Panc1 (cell line): Measurements from ENCODE around the gene CEP41. TPM values are rescaled to one million over a fixed set of nuclear protein-coding genes. Genes with fewer than 3 reads are reported as not detected.

ENCODE experiments used
- ATAC-seq: fragments of 200-7000 bp; cut with Tn5 transposase; 2 replicates; pipeline ENCODE4 v1.9.1; 2020; ENCODE audit warnings: mild to moderate bottlenecking, moderate library complexity
- BruUV-seq: library from RNA; stranded (reverse); fragments of 400-500 nt; replicated peaks from 2 replicates; lab custom pipeline; 2021; lab: Mats Ljungman, UMichigan
- CTCF ChIA-PET: fragments of 300-600 bp; sonication (Branson Sonifier 250); formaldehyde crosslinking; loops from one replicate; lab custom pipeline; 2022; ENCODE audit warnings: antibody characterized with exemption; lab: Charles Lee
- POLR2A ChIA-PET: fragments of 300-600 bp; sonication (Branson Sonifier 250); formaldehyde crosslinking; loops from one replicate; lab custom pipeline; 2022; ENCODE audit warnings: antibody characterized with exemption; lab: Charles Lee
- DNase-seq: peaks from one replicate; pipeline ENCODE4 v3.0.0-alpha.2; 2010; ENCODE audit warnings: low read depth, low spot score
- H3K27ac ChIP-seq: 2 replicates; pipeline ENCODE4 v1.5.1; 2011; ENCODE audit warnings: mild to moderate bottlenecking, low read length, inconsistent platforms
- H3K27me3 ChIP-seq: fragments of 200-500 bp; sonication (Bioruptor generic); 2 replicates; pipeline ENCODE4 v1.6.0; 2014; ENCODE audit warnings: low read length, inconsistent platforms; ENCODE audit not compliant: control insufficient read depth, insufficient read depth
- H3K36me3 ChIP-seq: fragments of 200-500 bp; sonication (Bioruptor generic); 2 replicates; pipeline ENCODE4 v1.5.1; 2014; ENCODE audit warnings: inconsistent platforms, mild to moderate bottlenecking, low read length, moderate library complexity; ENCODE audit not compliant: control insufficient read depth, insufficient read depth
- H3K4me1 ChIP-seq: 2 replicates; pipeline ENCODE4 v1.5.1; 2011; ENCODE audit warnings: inconsistent platforms, mild to moderate bottlenecking, low read length, moderate library complexity; ENCODE audit not compliant: control insufficient read depth, insufficient read depth
- H3K4me3 ChIP-seq, 2 experiments: 2 replicates each; pipeline ENCODE4 v1.5.1; 2011 to 2012; ENCODE audit warnings: low read depth in 2 of 2, low read length in 2 of 2, mild to moderate bottlenecking in 2 of 2, inconsistent platforms in 1 of 2, moderate library complexity in 1 of 2
- H3K9me3 ChIP-seq: fragments of 200-500 bp; sonication (Bioruptor generic); 2 replicates; pipeline ENCODE4 v1.5.1; 2014; ENCODE audit warnings: low read depth, mild to moderate bottlenecking, inconsistent platforms, low read length, moderate library complexity; ENCODE audit not compliant: control insufficient read depth, insufficient read depth
- CTCF ChIP-seq: fragments of 450-650 bp; IDR thresholded peaks from 2 replicates; pipeline ENCODE4 v1.5.1; 2017; ENCODE audit warnings: mild to moderate bottlenecking
- POLR2AphosphoS5 ChIP-seq: IDR thresholded peaks from 2 replicates; pipeline ENCODE4 v1.6.1; 2012; ENCODE audit warnings: mild to moderate bottlenecking, low read depth, low read length, moderate library complexity
- REST ChIP-seq, 2 experiments: IDR thresholded peaks; 2 replicates each; pipeline ENCODE4 v1.6.1; 2011 to 2012; ENCODE audit warnings: low read depth in 2 of 2, control low read depth in 1 of 2, low read length in 1 of 2, mild to moderate bottlenecking in 1 of 2, moderate library complexity in 1 of 2; ENCODE audit not compliant: insufficient read depth in 1 of 2
- SIN3A ChIP-seq: IDR thresholded peaks from 2 replicates; pipeline ENCODE4 v1.6.1; 2012; ENCODE audit warnings: low read depth, mild to moderate bottlenecking, low read length, moderate library complexity, borderline replicate concordance; ENCODE audit not compliant: insufficient read depth
- TCF7L2 ChIP-seq: IDR thresholded peaks from 2 replicates; pipeline ENCODE4 v1.6.1; 2011; ENCODE audit warnings: mild to moderate bottlenecking, low read depth, low read length, inconsistent platforms
- in situ Hi-C: cut with HindIII; loops from 2 replicates; pipeline ENCODE4 v1.10.0; 2016; ENCODE audit warnings: low sequenced_read_pairs, low pct_unique_long_range_greater_than_20kb
- intact Hi-C: fragments of 100-400 bp; cut with micrococcal nuclease; formaldehyde crosslinking; loops from one replicate; pipeline ENCODE4 v1.10.0; 2022; ENCODE audit not compliant: unreplicated experiment
- total RNA-seq: library from RNA; stranded (reverse); gene quantifications from one replicate; pipeline ENCODE4 v1.2.1, GENCODE V29; 2021; ENCODE audit not compliant: unreplicated experiment

Gene CEP41
- total RNA-seq, 1 experiment from 2014 or later, result 13.2 TPM

DNA sequence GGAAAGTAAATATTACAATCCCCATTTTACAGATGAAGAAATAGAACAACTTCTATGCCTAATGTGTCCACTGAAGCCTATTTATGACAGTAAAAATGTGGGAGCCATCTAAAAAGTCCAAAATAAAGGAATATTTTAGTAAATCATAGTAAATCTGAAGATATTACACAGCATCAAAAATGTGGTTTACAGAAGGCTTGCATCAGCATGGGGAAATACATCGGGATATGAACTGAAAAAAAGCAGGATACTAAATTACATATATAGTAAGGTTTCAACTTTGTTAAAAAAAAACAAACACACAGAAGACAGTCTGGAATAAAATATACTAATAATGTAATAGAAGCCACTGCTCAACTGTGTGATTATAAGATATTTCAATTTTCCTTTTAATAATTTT is 39.7 kb downstream of the CEP41 start:
- H3K27ac ChIP-seq, result no peak overlapping the region
- H3K4me1 ChIP-seq, result no peaks in the 10 kb centered on the region
- ChIA-PET POLR2A (no interaction called here), CTCF (no interaction called here)
- H3K4me3 ChIP-seq, result no peak overlapping the region
- in situ Hi-C loops (no loop called here), intact Hi-C loops (no loop called here)
- H3K36me3 ChIP-seq, result no peaks in the 10 kb centered on the region
- BruUV-seq, result no TSS peak
- ATAC-seq (no peak), DNase-seq (no peak)
- H3K27me3 ChIP-seq, result no peaks in the 10 kb centered on the region
- H3K9me3 ChIP-seq, result no peaks in the 10 kb centered on the region
- TF ChIP-seq SIN3A (no peak), TCF7L2 (no peak)

- no peak for ATAC-seq
- DNase-seq, result no peak
- CTCF ChIA-PET, result no interaction called here
- Histone ChIP-seq H3K9me3 (no peaks in the 10 kb centered on the region), H3K36me3 (no peaks in the 10 kb centered on the region), H3K4me3 (no peak overlapping the region), H3K27ac (no peak overlapping the region), H3K27me3 (no peaks in the 10 kb centered on the region), H3K4me1 (no peaks in the 10 kb centered on the region)
- TF ChIP-seq REST (IDR thresholded peaks at IDR 0.05; ENCODE audit: insufficient read depth in 1 of 2, low read depth in 2 of 2, low read length in 1 of 2) (no peak), CTCF (no peak), SIN3A (no peak), TCF7L2 (no peak), POLR2AphosphoS5 (no peak)
- BruUV-seq, result no TSS peak
- in situ Hi-C loops, result no loop called here
- POLR2A ChIA-PET, result no interaction called here
- intact Hi-C loops, result no loop called here
These were observed 40.7 kb downstream of the CEP41 start for GRCh38 chr7:130400120-130400572.

GRCh38 chr7:130398526-130399090 is 42.2 kb downstream of the CEP41 start:
- TF ChIP-seq POLR2AphosphoS5 (no peak), REST (IDR thresholded peaks at IDR 0.05; ENCODE audit: insufficient read depth in 1 of 2, low read depth in 2 of 2, low read length in 1 of 2) (no peak), SIN3A (no peak), CTCF (no peak), TCF7L2 (no peak)
- intact Hi-C loops (no loop called here), in situ Hi-C loops (no loop called here)
- POLR2A ChIA-PET, result no interaction called here
- H3K4me1 ChIP-seq, result no peaks in the 10 kb centered on the region
- no peaks in the 10 kb centered on the region for H3K36me3 ChIP-seq
- CTCF ChIA-PET, result no interaction called here
- H3K9me3 ChIP-seq, result no peaks in the 10 kb centered on the region
- no peak overlapping the region for H3K27ac ChIP-seq
- no peaks in the 10 kb centered on the region for H3K27me3 ChIP-seq
- no TSS peak for BruUV-seq
- no peak overlapping the region for H3K4me3 ChIP-seq
- ATAC-seq (no peak), DNase-seq (no peak)
